ENCODE data around the gene FAM89A.
"Not testable (repeated sequence)": the region's sequence is repeated elsewhere in the genome, so short reads cannot be mapped to it uniquely, and the experiment has no call there.

The FAM89A gene

GRCh38 chr1:230985711-230986110 is 54.3 kb downstream of the FAM89A start:
- DNase-seq: no peak

- DNase-seq: not testable (repeated sequence)
Observed at GRCh38 chr1:230984622-230985515, 55.2 kb downstream of the FAM89A start.

- no peak for DNase-seq
Observed at GRCh38 chr1:230983811-230984210, 56.2 kb downstream of the FAM89A start.

GRCh38 chr1:230982696-230983095 is 57.4 kb downstream of the FAM89A start:
- no peak for DNase-seq

- DNase-seq: no peak
Observed at GRCh38 chr1:230979952-230980351, 60.1 kb downstream of the FAM89A start.

GRCh38 chr1:230979389-230979716 is 60.7 kb downstream of the FAM89A start:
- DNase-seq: no peak

- peak; percentile 95 for DNase-seq
Observed at GRCh38 chr1:230978491-230979388, 61.3 kb downstream of the FAM89A start, which contains the start of the genes ARV1 and TTC13. ARV1 (plus strand) TSS chr1:230979094; CDS start chr1:230979106, 12 bp downstream. TTC13 (minus strand) TSS chr1:230978861; CDS start chr1:230978830, 31 bp downstream.

GRCh38 chr1:230977761-230978490 is 62.1 kb downstream of the FAM89A start:
- no peak for DNase-seq

- peak; percentile 53 for DNase-seq
Observed at GRCh38 chr1:230976825-230977747, 63.0 kb downstream of the FAM89A start.

GRCh38 chr1:230976360-230976759 is 63.7 kb downstream of the FAM89A start:
- no peak for DNase-seq

GRCh38 chr1:230975636-230976035 is 64.4 kb downstream of the FAM89A start:
- no peak for DNase-seq

- peak; percentile 41 for DNase-seq
Observed at GRCh38 chr1:230972855-230973271, 67.2 kb downstream of the FAM89A start.

- no peak for DNase-seq
Observed at GRCh38 chr1:230971771-230972170, 68.3 kb downstream of the FAM89A start.

GRCh38 chr1:230970432-230970831 is 69.6 kb downstream of the FAM89A start:
- no peak for DNase-seq
